HG03135 (cell line): Measurements from ENCODE around the gene GYPA.
"Not testable (repeated sequence)": the region's sequence is repeated elsewhere in the genome, so short reads cannot be mapped to it uniquely, and the experiment has no call there.

Experiments used
- ATAC-seq: cut with Tn5 transposase; IDR thresholded peaks from one replicate; pipeline ENCODE4 v1.9.1; 2021; ENCODE audit warnings: mild to moderate bottlenecking, moderate library complexity; ENCODE audit not compliant: unreplicated experiment

The GYPA gene

GRCh38 chr4:144140594-144141295 is at the start of gene GYPA:
TSS of gene GYPA (minus strand) at chr4:144140718. CDS start at chr4:144140635, 83 bp downstream.
- not testable (repeated sequence) for ATAC-seq

GRCh38 chr4:144190009-144190408 is 49.5 kb upstream of the GYPA start:
- ATAC-seq = no peak

- peak; percentile 69 for ATAC-seq
These were observed 48.6 kb upstream of the GYPA start for GRCh38 chr4:144189121-144189520.

- no peak for ATAC-seq
These were observed 44.6 kb upstream of the GYPA start for GRCh38 chr4:144185086-144185485.

- no peak for ATAC-seq
These were observed 42.6 kb upstream of the GYPA start for GRCh38 chr4:144183165-144183564.

GRCh38 chr4:144181391-144181790 is 40.9 kb upstream of the GYPA start:
- ATAC-seq = no peak

- no peak for ATAC-seq
These were observed 38.7 kb upstream of the GYPA start for GRCh38 chr4:144179152-144179739.

GRCh38 chr4:144178414-144178813 is 37.9 kb upstream of the GYPA start:
- no peak for ATAC-seq

- ATAC-seq = no peak
These were observed 36.0 kb upstream of the GYPA start for GRCh38 chr4:144176476-144176875.

- ATAC-seq = peak; percentile 80
These were observed 34.0 kb upstream of the GYPA start for GRCh38 chr4:144174401-144175067.

- no peak for ATAC-seq
These were observed 31.2 kb upstream of the GYPA start for GRCh38 chr4:144171697-144172096.

- no peak for ATAC-seq
These were observed 28.7 kb upstream of the GYPA start for GRCh38 chr4:144169211-144169610.

GRCh38 chr4:144154044-144154443 is 13.5 kb upstream of the GYPA start:
- ATAC-seq = no peak

GRCh38 chr4:144142690-144143326 is 2.3 kb upstream of the GYPA start:
- not testable (repeated sequence) for ATAC-seq

GRCh38 chr4:144141493-144141892 is 975 bp upstream of the GYPA start:
- ATAC-seq = no peak

GRCh38 chr4:144139991-144140390 is 527 bp downstream of the GYPA start:
- ATAC-seq = not testable (repeated sequence)

GRCh38 chr4:144139547-144139946 is 971 bp downstream of the GYPA start:
- ATAC-seq = not testable (repeated sequence)

GRCh38 chr4:144138239-144138638 is 2.3 kb downstream of the GYPA start:
- not testable (repeated sequence) for ATAC-seq

GRCh38 chr4:144137137-144137931 is 3.2 kb downstream of the GYPA start:
- ATAC-seq = not testable (repeated sequence)

GRCh38 chr4:144136189-144136588 is 4.3 kb downstream of the GYPA start:
- ATAC-seq = not testable (repeated sequence)

GRCh38 chr4:144130167-144130566 is 10.4 kb downstream of the GYPA start:
- not testable (repeated sequence) for ATAC-seq
